Measurements from ENCODE around the gene MLX. TPM values are rescaled to one million over a fixed set of nuclear protein-coding genes. Genes with fewer than 3 reads are reported as not detected.
"Not testable (repeated sequence)": the region's sequence is repeated elsewhere in the genome, so short reads cannot be mapped to it uniquely, and the experiment has no call there.

MLX gene
- total RNA-seq, 1 donor from 2014 or later = 33.2 TPM

DNA sequence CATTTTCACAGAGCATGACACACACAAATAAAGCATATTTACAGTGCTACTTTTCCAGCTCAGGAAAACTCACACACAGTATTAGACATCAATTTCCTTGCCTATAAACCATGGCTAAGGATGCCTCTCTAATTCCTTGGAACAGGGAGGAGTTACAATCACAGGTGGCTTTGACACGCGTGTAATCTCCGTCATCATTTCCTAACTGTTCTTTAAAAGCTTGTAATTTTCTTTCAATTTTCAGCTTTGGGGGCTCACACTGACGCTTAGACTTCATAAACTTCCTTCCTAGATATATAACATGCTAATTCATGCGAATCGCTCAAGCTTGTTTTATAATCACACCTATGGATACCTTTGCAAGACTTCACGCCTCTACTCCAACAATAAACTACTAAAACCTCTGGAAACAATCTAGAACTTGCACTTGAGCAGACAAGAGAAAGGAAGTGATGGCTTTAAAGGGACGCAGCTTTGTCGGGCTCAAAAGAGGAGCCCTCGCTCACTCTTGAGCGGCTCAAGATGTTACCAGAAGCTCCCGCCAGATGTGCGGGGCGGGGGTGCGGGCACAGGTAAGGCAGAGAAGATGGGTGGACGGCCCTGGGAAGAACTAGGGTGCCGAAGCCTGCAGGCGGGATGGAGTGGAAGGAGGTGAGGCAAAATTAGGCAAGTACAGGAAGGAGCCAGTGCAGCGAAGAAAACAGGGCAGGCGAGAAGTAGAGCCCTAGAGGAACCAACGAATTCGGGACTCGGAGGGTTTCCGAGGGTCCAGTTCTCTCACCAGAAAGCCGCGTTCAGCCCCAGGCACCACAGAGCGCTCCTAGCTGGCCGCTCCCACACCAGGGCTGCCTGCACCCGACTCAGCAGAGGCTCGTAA, 41.6 kb downstream of the MLX start:
- FAIRE-seq = no peak
- no peak for TF ChIP-seq CTCF (IDR thresholded peaks at IDR 0.05; ENCODE audit: insufficient read depth, low read length, severe bottlenecking)
- Histone ChIP-seq H3K4me3 (ENCODE audit: low read depth, low read length) (peak overlapping the region; percentile 72), H3K27me3 (ENCODE audit: control insufficient read depth, insufficient read depth, low read length) (no peaks in the 10 kb centered on the region), H3K36me3 (ENCODE audit: control insufficient read depth, insufficient read depth, low read length) (peaks cover 10% of the 10 kb centered on the region)
- no peak for DNase-seq (ENCODE audit: low read depth)

DNA sequence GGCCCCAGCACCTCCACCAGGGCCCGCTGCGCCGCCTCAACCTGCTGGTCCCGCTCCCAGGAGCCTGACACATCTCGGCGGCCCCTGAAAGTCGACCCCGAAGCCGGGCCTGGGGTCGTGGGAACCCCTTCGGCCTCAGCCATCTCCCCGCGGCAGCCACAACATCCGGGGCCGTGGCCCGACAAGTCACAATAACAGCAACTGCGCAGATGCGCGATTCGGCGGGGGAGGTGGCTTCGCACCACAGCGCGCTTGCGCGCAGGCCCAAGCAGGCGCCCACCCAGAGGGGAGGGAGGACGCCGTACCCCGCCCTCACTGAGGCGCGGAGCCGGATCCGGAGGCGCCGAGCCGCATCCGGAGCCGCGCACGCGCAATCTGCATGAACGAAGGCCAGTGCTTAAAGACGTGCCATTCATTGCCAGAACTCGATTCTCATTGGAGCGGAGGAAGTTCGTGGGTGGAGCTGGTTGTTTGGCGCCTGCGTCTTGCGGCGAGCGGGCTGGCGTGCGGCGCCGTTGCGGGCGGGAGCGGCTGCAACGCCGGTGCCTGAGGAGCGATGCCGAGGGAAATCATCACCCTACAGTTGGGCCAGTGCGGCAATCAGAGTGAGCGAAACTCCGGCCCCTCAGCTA, 42.4 kb downstream of the MLX start, which contains the start of the genes RETREG3 and TUBG1:
TSS of gene RETREG3 (minus strand) at position 193 of the 632 bp plus-strand sequence. CDS start at position 143, 50 bp downstream.
TSS of gene TUBG1 (plus strand) at position 502 of the 632 bp plus-strand sequence. CDS start at position 557, 55 bp downstream.
- no peaks in the 10 kb centered on the region for H3K27me3 ChIP-seq (ENCODE audit: control insufficient read depth, insufficient read depth, low read length)
- FAIRE-seq (peak; percentile 62), DNase-seq (ENCODE audit: low read depth) (peak; percentile 97)
- TF ChIP-seq CTCF (IDR thresholded peaks at IDR 0.05; ENCODE audit: insufficient read depth, low read length, severe bottlenecking) = peak; percentile 68
- H3K4me3 ChIP-seq (ENCODE audit: low read depth, low read length) = peak within 1 kb of the TSS; percentile 72
- H3K36me3 ChIP-seq (ENCODE audit: control insufficient read depth, insufficient read depth, low read length) = peaks cover 15% of the 10 kb centered on the region

- peaks cover 21% of the 10 kb centered on the region for H3K36me3 ChIP-seq (ENCODE audit: control insufficient read depth, insufficient read depth, low read length)
- DNase-seq (ENCODE audit: low read depth); FAIRE-seq; H3K27me3 ChIP-seq (ENCODE audit: control insufficient read depth, insufficient read depth, low read length): not testable (repeated sequence)
- peak overlapping the region; percentile 51 for H3K4me3 ChIP-seq (ENCODE audit: low read depth, low read length)
Measured at GRCh38 chr17:42609814-42610801, 43.2 kb downstream of the MLX start.

DNA sequence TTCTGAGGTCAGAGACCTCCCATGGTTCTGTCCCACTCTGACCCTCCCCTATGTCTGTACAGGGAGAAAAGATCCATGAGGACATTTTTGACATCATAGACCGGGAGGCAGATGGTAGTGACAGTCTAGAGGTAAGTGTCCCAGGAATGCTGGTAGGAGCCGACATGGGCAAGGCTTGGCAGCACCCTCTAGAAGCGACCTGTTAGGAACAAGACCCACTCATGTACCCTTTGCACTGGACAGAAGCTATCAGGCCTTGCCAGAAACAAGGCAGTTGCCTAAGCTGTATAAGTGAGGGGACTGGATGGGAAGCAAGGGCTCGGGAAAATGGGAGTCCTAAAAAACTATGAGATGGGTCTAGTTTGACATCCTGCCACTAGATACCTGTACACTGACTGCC, 45.1 kb downstream of the MLX start:
- DNase-seq (ENCODE audit: low read depth) = no peak
- H3K36me3 ChIP-seq (ENCODE audit: control insufficient read depth, insufficient read depth, low read length) = peaks cover 24% of the 10 kb centered on the region
- no peak overlapping the region for H3K4me3 ChIP-seq (ENCODE audit: low read depth, low read length)
- no peak for TF ChIP-seq CTCF (IDR thresholded peaks at IDR 0.05; ENCODE audit: insufficient read depth, low read length, severe bottlenecking)
- no peaks in the 10 kb centered on the region for H3K27me3 ChIP-seq (ENCODE audit: control insufficient read depth, insufficient read depth, low read length)
- FAIRE-seq = no peak

DNA sequence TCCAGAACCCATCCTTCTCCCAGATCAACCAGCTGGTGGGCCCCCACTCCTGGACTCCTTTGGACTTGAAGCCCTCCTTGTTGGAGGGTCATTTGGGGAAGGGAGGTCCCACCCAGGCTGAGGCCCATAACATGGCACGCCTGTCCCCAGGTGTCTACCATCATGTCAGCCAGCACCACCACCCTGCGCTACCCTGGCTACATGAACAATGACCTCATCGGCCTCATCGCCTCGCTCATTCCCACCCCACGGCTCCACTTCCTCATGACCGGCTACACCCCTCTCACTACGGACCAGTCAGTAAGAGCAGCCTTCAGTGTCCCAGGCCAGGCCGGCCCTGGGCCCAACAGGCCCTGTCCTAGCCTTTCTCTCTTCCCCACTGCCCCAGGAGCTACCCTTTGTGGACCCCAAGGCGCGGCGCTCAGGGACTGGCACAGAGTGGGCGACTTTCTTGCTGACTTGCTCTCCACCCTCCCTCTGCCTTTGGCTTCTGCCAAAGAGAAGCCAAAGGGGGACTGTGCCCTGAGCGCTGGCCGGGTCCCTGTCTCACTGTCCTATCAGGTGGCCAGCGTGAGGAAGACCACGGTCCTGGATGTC, 46.9 kb downstream of the MLX start:
- Histone ChIP-seq H3K4me3 (ENCODE audit: low read depth, low read length) (no peak overlapping the region), H3K36me3 (ENCODE audit: control insufficient read depth, insufficient read depth, low read length) (peaks cover 24% of the 10 kb centered on the region), H3K27me3 (ENCODE audit: control insufficient read depth, insufficient read depth, low read length) (no peaks in the 10 kb centered on the region)
- no peak for FAIRE-seq
- no peak for TF ChIP-seq CTCF (IDR thresholded peaks at IDR 0.05; ENCODE audit: insufficient read depth, low read length, severe bottlenecking)
- DNase-seq (ENCODE audit: low read depth) = no peak
